Parathyroid adenoma (tissue), 2 donors: ENCODE measurements around the gene PBX4.

Experiments
- H2AFZ ChIP-seq: fragments of 300-600 bp; sonication (generic); one replicate; pipeline ENCODE4 v1.7.0; 2017; ENCODE audit warnings: antibody characterized with exemption, mild to moderate bottlenecking
- H3K27ac ChIP-seq: fragments of 300-600 bp; sonication (generic); one replicate; pipeline ENCODE4 v1.7.0; 2017
- H3K27me3 ChIP-seq: fragments of 300-600 bp; sonication (generic); one replicate; pipeline ENCODE4 v1.7.0; 2017; ENCODE audit warnings: low read length; ENCODE audit not compliant: control insufficient read depth, insufficient read depth
- H3K36me3 ChIP-seq: fragments of 300-600 bp; sonication (generic); one replicate; pipeline ENCODE4 v1.7.0; 2017; ENCODE audit warnings: low read length; ENCODE audit not compliant: control insufficient read depth, insufficient read depth
- H3K4me1 ChIP-seq: fragments of 300-600 bp; sonication (generic); one replicate; pipeline ENCODE4 v1.7.0; 2017; ENCODE audit warnings: control low read depth
- H3K4me2 ChIP-seq: fragments of 300-600 bp; sonication (generic); one replicate; pipeline ENCODE4 v1.7.0; 2017; ENCODE audit warnings: low read length
- H3K4me3 ChIP-seq: fragments of 300-600 bp; sonication (generic); one replicate; pipeline ENCODE4 v1.7.0; 2017; ENCODE audit warnings: low read depth, low read length
- H3K79me2 ChIP-seq: fragments of 300-600 bp; sonication (generic); one replicate; pipeline ENCODE4 v1.7.0; 2017; ENCODE audit warnings: control low read depth
- H3K9ac ChIP-seq: fragments of 300-600 bp; sonication (generic); one replicate; pipeline ENCODE4 v1.7.0; 2017; ENCODE audit warnings: mild to moderate bottlenecking
- H3K9me3 ChIP-seq: fragments of 300-600 bp; sonication (generic); one replicate; pipeline ENCODE4 v1.7.0; 2017; ENCODE audit warnings: low read length; ENCODE audit not compliant: control insufficient read depth
- TF ChIP-seq, protein P1 (sequence below): fragments of 300-600 bp; sonication (generic); IDR thresholded peaks from one replicate; pipeline ENCODE4 v1.7.0; 2017; ENCODE audit warnings: antibody characterized with exemption, mild to moderate bottlenecking
- donor health status: primary hyperparathyroidism.

The PBX4 gene

DNA sequence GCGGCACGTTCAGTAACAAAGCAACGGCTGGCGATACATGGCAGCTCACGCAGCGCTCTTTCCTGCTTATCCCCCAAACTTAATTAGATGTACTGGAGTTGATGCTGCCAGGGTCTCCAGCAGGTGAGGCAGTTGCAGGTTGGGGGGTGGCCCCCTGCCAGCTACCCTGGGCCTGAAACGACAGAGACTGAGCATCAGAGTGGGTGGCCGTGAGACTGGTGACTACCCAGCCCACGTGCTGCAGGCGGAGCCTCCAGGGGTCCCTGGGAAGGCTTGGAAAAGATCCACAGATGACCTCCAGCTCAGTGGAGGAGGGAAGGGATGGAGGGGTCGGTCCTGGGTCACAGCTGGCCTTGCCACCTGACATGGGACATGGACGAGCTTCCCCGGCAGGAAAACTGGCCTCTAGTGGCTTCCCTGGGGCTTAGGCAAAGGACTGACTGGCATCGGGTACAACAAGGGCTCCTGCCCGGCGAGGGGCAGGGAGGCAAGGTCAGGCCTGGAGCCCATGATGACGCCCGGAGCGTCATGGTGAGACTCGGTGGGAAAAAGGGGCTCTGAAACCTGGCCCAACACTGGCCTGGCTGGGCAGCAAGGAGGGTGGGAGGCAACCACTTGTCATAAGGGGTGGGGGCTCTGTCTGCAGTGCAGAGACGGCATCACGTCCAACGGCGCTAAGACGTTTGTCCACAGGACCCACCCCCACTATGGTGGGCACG, 56.4 kb downstream of the PBX4 start:
- no peaks in the 10 kb centered on the region for H3K4me1 ChIP-seq

DNA sequence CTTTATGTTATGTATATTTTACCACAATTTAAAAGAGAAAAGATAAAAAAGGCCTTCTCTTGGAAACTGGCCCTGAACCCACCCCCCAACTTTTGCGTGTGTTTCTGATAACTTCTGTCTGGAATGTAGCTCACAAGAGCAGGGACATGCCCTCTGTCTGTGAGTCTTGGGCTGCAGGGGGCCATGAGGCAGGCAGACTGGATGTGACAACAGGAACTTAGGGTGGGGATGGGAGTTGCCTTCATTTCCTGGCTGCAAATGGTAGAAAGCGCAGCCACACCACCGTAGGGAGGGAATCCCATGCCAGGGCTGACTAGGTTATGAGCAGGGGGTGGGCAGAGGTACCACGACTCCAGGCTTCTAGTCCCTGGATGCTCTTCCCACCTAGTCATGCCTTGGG, 58.6 kb downstream of the PBX4 start:
- H3K36me3 ChIP-seq = no peaks in the 10 kb centered on the region

More for the DNA sequence above, 56.4 kb downstream of the PBX4 start:
- H2AFZ ChIP-seq = no peak overlapping the region
- no peaks in the 10 kb centered on the region for H3K36me3 ChIP-seq
- H3K9ac ChIP-seq = no peak overlapping the region
- H3K4me3 ChIP-seq = no peak overlapping the region
- no peak overlapping the region for H3K27ac ChIP-seq
- H3K9me3 ChIP-seq = no peaks in the 10 kb centered on the region
- no peaks in the 10 kb centered on the region for H3K27me3 ChIP-seq
- H3K4me2 ChIP-seq = no peak overlapping the region
- no peaks in the 10 kb centered on the region for H3K79me2 ChIP-seq
- TF ChIP-seq, protein P1, sequence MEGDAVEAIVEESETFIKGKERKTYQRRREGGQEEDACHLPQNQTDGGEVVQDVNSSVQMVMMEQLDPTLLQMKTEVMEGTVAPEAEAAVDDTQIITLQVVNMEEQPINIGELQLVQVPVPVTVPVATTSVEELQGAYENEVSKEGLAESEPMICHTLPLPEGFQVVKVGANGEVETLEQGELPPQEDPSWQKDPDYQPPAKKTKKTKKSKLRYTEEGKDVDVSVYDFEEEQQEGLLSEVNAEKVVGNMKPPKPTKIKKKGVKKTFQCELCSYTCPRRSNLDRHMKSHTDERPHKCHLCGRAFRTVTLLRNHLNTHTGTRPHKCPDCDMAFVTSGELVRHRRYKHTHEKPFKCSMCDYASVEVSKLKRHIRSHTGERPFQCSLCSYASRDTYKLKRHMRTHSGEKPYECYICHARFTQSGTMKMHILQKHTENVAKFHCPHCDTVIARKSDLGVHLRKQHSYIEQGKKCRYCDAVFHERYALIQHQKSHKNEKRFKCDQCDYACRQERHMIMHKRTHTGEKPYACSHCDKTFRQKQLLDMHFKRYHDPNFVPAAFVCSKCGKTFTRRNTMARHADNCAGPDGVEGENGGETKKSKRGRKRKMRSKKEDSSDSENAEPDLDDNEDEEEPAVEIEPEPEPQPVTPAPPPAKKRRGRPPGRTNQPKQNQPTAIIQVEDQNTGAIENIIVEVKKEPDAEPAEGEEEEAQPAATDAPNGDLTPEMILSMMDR = no peak

DNA sequence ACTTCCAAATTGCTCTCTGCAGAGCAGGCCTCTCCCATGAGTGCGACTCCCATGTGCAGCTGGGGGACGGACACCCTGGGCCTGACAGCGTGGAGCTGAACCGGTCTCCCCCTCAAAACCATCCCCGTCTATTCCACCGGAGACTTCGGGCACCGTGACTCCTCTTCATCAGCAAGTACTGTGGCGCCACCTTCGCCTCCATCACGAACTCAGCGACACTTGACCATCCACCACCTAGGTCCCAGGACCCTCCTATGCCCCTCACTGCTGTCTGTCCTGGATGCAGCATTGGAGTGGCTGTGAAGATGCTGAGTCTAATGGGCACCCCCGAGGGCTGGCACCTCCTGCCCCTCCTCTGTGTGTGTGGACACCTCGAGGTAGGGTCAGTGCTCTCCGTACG, 59.9 kb downstream of the PBX4 start:
- Histone ChIP-seq H3K9me3 (no peaks in the 10 kb centered on the region), H3K36me3 (no peaks in the 10 kb centered on the region), H2AFZ (no peak overlapping the region), H3K4me2 (no peak overlapping the region), H3K4me3 (no peak overlapping the region), H3K79me2 (no peaks in the 10 kb centered on the region), H3K4me1 (no peaks in the 10 kb centered on the region), H3K27me3 (no peaks in the 10 kb centered on the region), H3K9ac (no peak overlapping the region), H3K27ac (no peak overlapping the region)
- TF ChIP-seq, protein P1 = no peak

More for the DNA sequence above, 58.6 kb downstream of the PBX4 start:
- H3K79me2 ChIP-seq = no peaks in the 10 kb centered on the region
- H3K4me2 ChIP-seq = no peak overlapping the region
- H3K9ac ChIP-seq = no peak overlapping the region
- TF ChIP-seq, protein P1 = no peak
- H2AFZ ChIP-seq = no peak overlapping the region
- H3K4me3 ChIP-seq = no peak overlapping the region
- H3K27ac ChIP-seq = no peak overlapping the region
- H3K9me3 ChIP-seq = no peaks in the 10 kb centered on the region
- H3K4me1 ChIP-seq = no peaks in the 10 kb centered on the region
- H3K27me3 ChIP-seq = no peaks in the 10 kb centered on the region

DNA sequence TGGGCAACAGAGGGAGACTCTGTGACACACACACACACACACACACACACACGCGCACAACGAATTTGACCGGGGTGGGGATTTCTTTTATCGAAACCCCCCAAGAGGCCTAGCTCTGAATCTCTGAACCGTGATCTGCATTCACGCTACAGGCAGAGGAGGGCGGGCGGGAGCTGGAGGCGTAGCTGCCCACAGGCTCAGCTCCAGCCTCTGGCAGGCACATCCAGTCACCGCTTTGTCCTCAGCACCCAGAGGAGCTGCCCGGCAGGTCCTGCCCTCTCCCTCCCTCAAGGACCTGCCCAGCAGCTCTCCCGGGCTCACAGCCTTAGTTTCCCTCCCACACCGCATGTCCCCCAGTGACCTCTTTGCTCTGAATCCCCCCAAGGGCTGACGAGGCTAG, 60.4 kb downstream of the PBX4 start:
- TF ChIP-seq, protein P1 = no peak
- H3K4me3 ChIP-seq = no peak overlapping the region

More for the DNA sequence above, 60.4 kb downstream of the PBX4 start:
- no peak overlapping the region for H3K27ac ChIP-seq
- H3K9ac ChIP-seq = no peak overlapping the region
- H3K4me1 ChIP-seq = no peaks in the 10 kb centered on the region
- H3K9me3 ChIP-seq = no peaks in the 10 kb centered on the region
- H3K4me2 ChIP-seq = no peak overlapping the region
- no peaks in the 10 kb centered on the region for H3K79me2 ChIP-seq
- no peaks in the 10 kb centered on the region for H3K27me3 ChIP-seq
- no peaks in the 10 kb centered on the region for H3K36me3 ChIP-seq
- no peak overlapping the region for H2AFZ ChIP-seq
